Motor neuron (in vitro differentiated cells): ENCODE data around the gene RABEP2. TPM values are rescaled to one million over a fixed set of nuclear protein-coding genes. Genes with fewer than 3 reads are reported as not detected.
A peak's percentile ranks its signal among the peaks of the same experiment; 100 is the strongest.
"Not testable (repeated sequence)": the region's sequence is repeated elsewhere in the genome, so short reads cannot be mapped to it uniquely, and the experiment has no call there.

Experiments used
- ATAC-seq, 8 experiments: fragments of 200-7000 bp; cut with Tn5 transposase; replicated peaks in 6 of 8; 2 replicates each; pipeline ENCODE4 v1.8.0; 2021; ENCODE audit warnings: mild to moderate bottlenecking in 8 of 8, moderate library complexity in 8 of 8
- H3K27ac ChIP-seq, 2 donors: fragments of 250-450 bp; sonication (Bioruptor Pico); 2 replicates each; pipeline ENCODE4 v1.9.0; 2021; ENCODE audit warnings: antibody characterized with exemption in 2 of 2, mild to moderate bottlenecking in 2 of 2, moderate library complexity in 1 of 2
- H3K4me1 ChIP-seq, 2 donors: fragments of 250-450 bp; sonication (Bioruptor Pico); replicated peaks in 1 of 2; 2 replicates each; pipeline ENCODE4 v1.6.1; 2021; ENCODE audit warnings: antibody characterized with exemption in 2 of 2, mild to moderate bottlenecking in 2 of 2, moderate library complexity in 1 of 2
- H3K4me3 ChIP-seq, 5 donors: fragments of 250-450 bp; sonication (Bioruptor Pico); 2 replicates each; pipeline ENCODE4 v1.9.0; 2021; ENCODE audit warnings: antibody characterized with exemption in 5 of 5, mild to moderate bottlenecking in 5 of 5, moderate library complexity in 4 of 5
- WGBS, 10 experiments: fragments of 450-650 bp; shearing (Covaris generic); methylation state at CpG; one replicate each; pipeline ENCODE4 v1.0.0; 2022; 5-methylcytosine and 5-hydroxymethylcytosine counted together
- in situ Hi-C, 9 experiments: fragments of 400-800 bp; cut with MboI; loops; one replicate each; pipeline ENCODE4 v1.15.0; 2021; ENCODE audit warnings: low sequenced_read_pairs in 9 of 9, low pct_unique_long_range_greater_than_20kb in 2 of 9; ENCODE audit not compliant: unreplicated experiment in 9 of 9
- total RNA-seq, 8 experiments: library from RNA; unstranded; fragments of 300-600 nt; gene quantifications; 2 replicates each; pipeline versions ENCODE4 v1.2.3 to v1.2.4, GENCODE V29; 2022

RABEP2 gene, protein sequence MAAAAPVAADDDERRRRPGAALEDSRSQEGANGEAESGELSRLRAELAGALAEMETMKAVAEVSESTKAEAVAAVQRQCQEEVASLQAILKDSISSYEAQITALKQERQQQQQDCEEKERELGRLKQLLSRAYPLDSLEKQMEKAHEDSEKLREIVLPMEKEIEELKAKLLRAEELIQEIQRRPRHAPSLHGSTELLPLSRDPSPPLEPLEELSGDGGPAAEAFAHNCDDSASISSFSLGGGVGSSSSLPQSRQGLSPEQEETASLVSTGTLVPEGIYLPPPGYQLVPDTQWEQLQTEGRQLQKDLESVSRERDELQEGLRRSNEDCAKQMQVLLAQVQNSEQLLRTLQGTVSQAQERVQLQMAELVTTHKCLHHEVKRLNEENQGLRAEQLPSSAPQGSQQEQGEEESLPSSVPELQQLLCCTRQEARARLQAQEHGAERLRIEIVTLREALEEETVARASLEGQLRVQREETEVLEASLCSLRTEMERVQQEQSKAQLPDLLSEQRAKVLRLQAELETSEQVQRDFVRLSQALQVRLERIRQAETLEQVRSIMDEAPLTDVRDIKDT
- total RNA-seq, result 10 to 100 TPM in 5 of 8 experiments, 1 to 10 TPM in 3; 8.2 to 22.9 (median 11.1) TPM

DNA sequence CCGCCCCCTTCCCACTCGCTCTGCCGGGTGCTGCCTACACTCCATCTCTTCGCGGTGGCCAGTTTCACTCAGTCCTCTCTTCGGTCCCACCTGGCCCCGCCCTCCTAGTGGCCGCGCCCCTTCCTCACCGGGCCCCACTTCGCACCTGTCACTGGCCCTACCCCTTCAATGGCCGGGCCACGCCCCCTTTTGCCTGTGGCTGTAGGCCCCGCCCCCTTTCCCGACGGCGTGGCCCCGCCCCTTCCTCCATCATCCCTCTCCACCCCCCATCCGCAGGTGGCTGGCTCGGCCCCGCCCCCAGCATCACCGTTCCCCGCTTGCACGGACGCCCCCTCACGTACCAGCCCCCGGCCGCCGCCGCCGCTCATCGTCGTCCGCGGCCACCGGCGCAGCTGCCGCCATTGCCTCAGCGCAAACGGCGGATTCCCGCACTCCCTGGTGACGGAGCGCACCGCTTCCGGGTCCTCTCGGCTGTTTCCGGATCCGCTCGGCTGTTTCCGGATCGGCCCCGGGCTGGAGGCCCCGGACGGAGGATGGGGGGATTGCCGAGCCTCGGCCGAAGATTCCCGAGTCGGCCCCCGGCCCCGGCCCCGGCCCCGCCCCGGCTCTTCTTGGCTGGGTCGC lies at the start of gene RABEP2:
Gene RABEP2 (minus strand): TSS at position 477 of the 624 bp plus-strand sequence. CDS start 75 bp downstream, at position 402.
- peak; percentile 83 to 96 (median 90) for ATAC-seq
- 0% methylated on average over 1 of the region's 66 CpGs; no CpG with 5 or more reads in 9 of the 10 experiments for WGBS, 10 experiments
- in situ Hi-C loops, result loop anchor here in 1 of 9 experiments (10.0 kb wide), 1 partner anchor 60 kb away; the partner anchor contains the start of gene SH2B1
- peaks cover 5 to 7% of the 10 kb centered on the region in 2 donors for H3K4me1 ChIP-seq
- H3K27ac ChIP-seq, result peak within 1 kb of the TSS; percentile 89 to 92
- peak within 1 kb of the TSS; percentile 65 to 98 (median 79) for H3K4me3 ChIP-seq

DNA sequence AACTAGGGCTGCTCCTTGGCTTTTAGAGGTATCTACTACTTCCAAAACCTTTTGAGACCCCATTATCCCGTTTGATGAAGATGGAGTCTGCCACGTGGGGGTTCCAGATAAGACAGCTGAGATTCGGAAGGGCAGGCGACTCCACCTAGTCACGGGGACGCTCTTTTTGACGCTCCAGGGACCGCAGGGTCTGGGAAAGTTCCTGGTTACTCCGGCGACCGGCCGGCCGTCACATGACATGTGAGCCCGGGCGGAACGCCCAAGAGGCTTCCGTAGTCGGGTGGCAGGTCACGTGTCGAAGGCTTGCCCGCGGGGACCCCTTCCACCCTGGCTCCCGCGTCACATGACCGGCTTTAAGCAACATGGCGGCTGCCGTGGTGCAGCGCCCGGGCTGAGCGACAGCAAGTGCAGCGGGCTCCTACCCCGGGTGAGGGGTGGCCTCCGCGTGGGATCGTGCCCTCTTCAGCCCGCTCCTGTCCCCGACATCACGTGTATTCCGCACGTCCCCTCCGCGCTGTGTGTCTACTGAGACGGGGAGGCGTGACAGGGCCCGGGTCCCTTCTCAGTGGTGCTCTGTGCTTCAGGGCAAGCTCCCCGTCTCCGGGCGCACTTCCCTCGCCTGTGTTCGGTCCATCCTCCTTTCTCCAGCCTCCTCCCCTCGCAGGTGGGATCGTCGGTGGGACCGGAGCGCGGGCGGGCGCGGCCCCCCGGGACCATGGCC lies 49.6 kb upstream of the RABEP2 start, which contains the start of gene SPNS1:
Gene SPNS1 (plus strand): TSS at position 342 of the 721 bp plus-strand sequence. CDS start 374 bp downstream, at position 716.
- in situ Hi-C loops, result loop anchor here in 1 of 9 experiments (25.0 kb wide), 1 partner anchor 687 kb away; the partner anchor contains the start of gene SBK1
- Histone ChIP-seq H3K27ac (peak within 1 kb of the TSS; percentile 69 to 86), H3K4me3 (peak within 1 kb of the TSS; percentile 64 to 84 (median 80)), H3K4me1 (peaks cover 6 to 8% of the 10 kb centered on the region in 2 donors)
- whole genome bisulfite sequencing, 10 experiments, result 0 to 5% (median 2%) methylated on average over 4 to 21 of the region's 60 CpGs; no CpG with 5 or more reads in 4 of the 10 experiments
- ATAC-seq, result peak; percentile 81 to 95 (median 92)

DNA sequence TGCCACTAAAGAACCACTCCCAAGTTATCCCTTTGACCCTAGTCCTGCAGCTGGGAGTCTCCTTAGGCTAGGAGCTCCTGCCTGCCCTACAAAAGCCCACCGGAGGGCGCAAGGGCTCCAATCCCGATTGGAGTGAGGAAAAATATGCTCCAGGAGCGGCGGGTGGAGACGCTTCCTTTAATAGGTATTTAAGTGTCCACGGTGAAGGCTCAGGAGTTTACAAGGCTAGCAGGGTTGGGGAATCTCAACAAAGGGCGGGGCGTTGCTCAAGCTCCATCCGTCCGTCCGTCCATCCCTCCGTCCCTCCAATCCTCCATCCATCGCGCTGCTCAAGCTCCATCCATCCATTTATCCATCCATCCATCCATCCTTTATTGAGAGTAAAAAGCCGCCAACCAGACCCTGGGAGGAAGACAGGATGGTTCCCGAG lies 49.0 kb upstream of the RABEP2 start:
- 0 to 17% (median 0%) methylated on average over 1 to 14 of the region's 17 CpGs; no CpG with 5 or more reads in 2 of the 10 experiments for WGBS, 10 experiments
- peaks cover 6 to 8% of the 10 kb centered on the region in 2 donors for H3K4me1 ChIP-seq
- peak overlapping the region; percentile 64 to 84 (median 80) for H3K4me3 ChIP-seq
- peak; percentile 38 to 68 (median 60) for ATAC-seq
- in situ Hi-C loops, result loop anchor here in 1 of 9 experiments (25.0 kb wide), 1 partner anchor 687 kb away; the partner anchor contains the start of gene SBK1
- H3K27ac ChIP-seq, result peak overlapping the region; percentile 69 to 86

DNA sequence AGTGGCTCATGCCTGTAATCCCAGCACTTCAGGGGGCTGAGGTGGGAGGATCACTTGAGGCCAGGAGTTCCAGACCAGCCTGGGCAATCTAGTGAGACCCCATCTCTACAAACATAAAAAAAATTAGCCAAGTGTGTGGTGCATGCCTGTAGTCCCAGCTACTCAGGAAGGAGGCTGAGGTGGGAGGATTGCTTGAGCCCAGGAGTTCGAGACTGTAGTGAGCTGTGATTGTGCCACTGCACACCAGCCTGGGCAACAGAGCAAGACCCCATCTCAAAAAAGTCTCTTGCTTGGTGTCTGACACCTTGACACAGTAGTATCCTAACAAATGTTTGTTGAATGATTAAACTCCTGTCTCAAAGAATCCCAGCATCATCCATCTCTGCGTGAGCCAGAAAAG lies 44.7 kb upstream of the RABEP2 start:
- H3K4me1 ChIP-seq, H3K4me3 ChIP-seq, ATAC-seq, H3K27ac ChIP-seq: not testable (repeated sequence)
- 50 to 100% (median 77%) methylated on average over 1 of the region's 2 CpGs; no CpG with 5 or more reads in 6 of the 10 experiments for WGBS, 10 experiments
- in situ Hi-C loops, result loop anchor here in 1 of 9 experiments (25.0 kb wide), 1 partner anchor 682 kb away; the partner anchor contains the start of gene SBK1

DNA sequence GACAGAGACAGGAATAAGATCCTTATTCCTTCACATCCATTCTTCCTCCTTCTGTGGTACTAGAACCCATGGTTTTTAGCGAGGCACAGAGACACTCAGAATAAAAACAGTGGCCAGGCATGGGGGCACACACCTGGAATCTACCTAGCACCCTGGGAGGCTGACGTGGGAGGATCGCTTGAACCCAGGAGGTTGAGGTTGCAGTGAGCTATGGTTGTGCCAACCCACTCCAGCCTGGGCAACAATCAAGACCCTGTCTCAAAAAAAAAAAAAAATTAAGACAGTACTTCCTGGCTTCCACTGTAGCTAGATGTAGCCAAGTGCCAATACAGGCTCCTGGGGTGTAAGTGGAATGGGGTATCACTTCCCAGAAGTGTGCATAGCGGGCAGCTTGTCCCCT lies 42.1 kb upstream of the RABEP2 start:
- no peak for ATAC-seq
- 60 to 100% (median 96%) methylated on average over 1 to 4 of the region's 4 CpGs; no CpG with 5 or more reads in 6 of the 10 experiments for WGBS, 10 experiments
- Histone ChIP-seq H3K4me1 (no peaks in the 10 kb centered on the region), H3K27ac (no peak overlapping the region), H3K4me3 (no peak overlapping the region)
- in situ Hi-C loops, result loop anchor here in 1 of 9 experiments (25.0 kb wide), 1 partner anchor 680 kb away; the partner anchor contains the start of gene SBK1

DNA sequence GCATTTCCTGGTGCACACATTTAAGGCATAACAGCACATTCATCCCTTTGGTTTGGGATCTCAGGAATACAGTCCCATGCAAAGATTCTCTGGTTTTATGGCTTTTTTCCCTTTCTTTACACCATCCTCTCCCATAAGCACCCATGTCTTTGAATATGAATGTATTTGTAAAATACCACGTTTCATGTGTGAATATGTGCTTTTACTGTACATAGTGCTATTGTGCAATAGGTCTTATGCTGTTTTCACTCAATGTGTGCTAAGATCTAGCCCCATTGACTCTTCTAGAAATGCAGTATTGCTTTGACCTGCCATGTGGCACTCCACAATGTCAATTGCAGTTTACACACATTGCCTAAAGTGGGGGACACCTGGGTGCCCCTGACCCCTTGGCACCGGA lies 39.5 kb upstream of the RABEP2 start:
- H3K4me1 ChIP-seq, result no peaks in the 10 kb centered on the region
- in situ Hi-C loops, result loop anchor here in 1 of 9 experiments (25.0 kb wide), 1 partner anchor 677 kb away; the partner anchor contains the start of gene SBK1
- peak in 3 of 8 experiments; percentile 47 to 52 (median 49) for ATAC-seq
- WGBS, 10 experiments, result 0 to 100% (median 76%) methylated on average over 1 to 2 of the region's 2 CpGs; no CpG with 5 or more reads in 3 of the 10 experiments
- H3K27ac ChIP-seq, result no peak overlapping the region
- no peak overlapping the region for H3K4me3 ChIP-seq

DNA sequence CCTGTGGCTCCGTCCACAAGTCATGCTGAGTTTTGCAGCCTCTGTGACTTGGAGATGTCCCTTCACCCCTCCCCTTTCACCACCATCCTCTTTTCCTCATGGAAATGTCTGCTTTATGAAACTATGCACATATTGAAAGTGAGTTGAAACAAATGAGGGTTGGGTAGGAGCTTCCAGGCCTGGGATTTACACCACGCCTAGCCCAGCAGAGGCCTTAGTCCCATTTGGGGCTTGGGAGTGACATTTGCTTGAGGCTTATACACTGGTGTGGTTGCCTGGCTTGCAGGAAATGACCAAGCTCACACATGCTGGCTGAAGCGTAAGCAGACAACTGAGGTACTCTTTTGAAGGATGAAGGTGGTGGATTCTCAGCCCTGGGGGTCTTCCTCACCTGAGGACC lies 39.0 kb upstream of the RABEP2 start:
- no peak overlapping the region for H3K4me3 ChIP-seq
- in situ Hi-C loops, result loop anchor here in 1 of 9 experiments (25.0 kb wide), 1 partner anchor 677 kb away; the partner anchor contains the start of gene SBK1
- H3K4me1 ChIP-seq, result no peaks in the 10 kb centered on the region
- no peak overlapping the region for H3K27ac ChIP-seq
- 0 to 100% (median 42%) methylated on average over 1 to 3 of the region's 3 CpGs; no CpG with 5 or more reads in 4 of the 10 experiments for WGBS, 10 experiments
- peak in 3 of 8 experiments; percentile 98 to 99 (median 98) for ATAC-seq

DNA sequence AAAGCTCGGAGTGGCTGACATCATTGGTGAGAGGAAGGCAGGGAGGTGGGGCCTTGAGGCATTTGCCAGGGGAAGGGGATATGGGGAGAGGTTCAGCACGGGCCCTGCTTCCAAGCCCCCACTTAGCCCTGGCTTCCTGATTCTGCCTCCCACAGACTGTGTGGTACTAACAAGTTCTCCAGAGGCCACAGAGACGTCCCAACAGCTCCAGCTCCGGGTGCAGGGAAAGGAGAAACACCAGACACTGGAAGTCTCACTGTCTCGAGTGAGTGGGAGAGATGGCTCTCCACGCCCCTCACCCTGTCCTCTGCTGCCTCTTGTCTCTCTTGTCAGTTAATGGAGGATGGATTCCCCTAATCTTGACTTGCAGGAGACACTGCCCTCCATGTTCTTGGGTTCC lies 33.8 kb upstream of the RABEP2 start:
- in situ Hi-C loops, result loop anchor here in 1 of 9 experiments (25.0 kb wide), 1 partner anchor 672 kb away; the partner anchor contains the start of gene SBK1
- 80 to 100% (median 100%) methylated on average over 1 to 4 of the region's 6 CpGs; no CpG with 5 or more reads in 4 of the 10 experiments for WGBS, 10 experiments

DNA sequence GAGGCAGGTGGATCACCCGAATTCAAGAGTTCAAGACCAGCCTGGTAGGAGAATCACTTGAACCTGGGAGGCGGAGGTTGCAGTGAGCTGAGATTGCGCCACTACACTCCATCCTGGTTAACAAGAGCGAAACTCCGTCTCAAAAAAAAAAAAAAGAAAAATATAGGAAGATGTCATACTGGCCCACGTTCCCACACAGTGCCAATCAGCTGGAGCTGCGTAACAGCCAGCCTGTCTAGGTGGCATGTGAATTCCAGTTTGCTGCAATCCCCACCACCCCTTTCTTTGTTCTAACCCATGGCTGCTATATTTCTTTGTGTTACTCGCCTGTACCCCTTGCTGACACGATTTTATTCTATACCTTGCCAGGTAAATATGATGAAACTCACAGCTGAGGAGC lies 33.2 kb upstream of the RABEP2 start:
- in situ Hi-C loops, result loop anchor here in 1 of 9 experiments (25.0 kb wide), 1 partner anchor 671 kb away; the partner anchor contains the start of gene SBK1
- Histone ChIP-seq H3K4me1 (no peaks in the 10 kb centered on the region), H3K4me3 (no peak overlapping the region), H3K27ac (no peak overlapping the region)
- WGBS, 10 experiments, result 67 to 100% (median 96%) methylated on average over 1 to 8 of the region's 9 CpGs; no CpG with 5 or more reads in 1 of the 10 experiments
- ATAC-seq, result no peak

More for the DNA sequence above, 33.8 kb upstream of the RABEP2 start:
- Histone ChIP-seq H3K27ac (no peak overlapping the region), H3K4me3 (no peak overlapping the region), H3K4me1 (no peaks in the 10 kb centered on the region)
- ATAC-seq, result no peak

DNA sequence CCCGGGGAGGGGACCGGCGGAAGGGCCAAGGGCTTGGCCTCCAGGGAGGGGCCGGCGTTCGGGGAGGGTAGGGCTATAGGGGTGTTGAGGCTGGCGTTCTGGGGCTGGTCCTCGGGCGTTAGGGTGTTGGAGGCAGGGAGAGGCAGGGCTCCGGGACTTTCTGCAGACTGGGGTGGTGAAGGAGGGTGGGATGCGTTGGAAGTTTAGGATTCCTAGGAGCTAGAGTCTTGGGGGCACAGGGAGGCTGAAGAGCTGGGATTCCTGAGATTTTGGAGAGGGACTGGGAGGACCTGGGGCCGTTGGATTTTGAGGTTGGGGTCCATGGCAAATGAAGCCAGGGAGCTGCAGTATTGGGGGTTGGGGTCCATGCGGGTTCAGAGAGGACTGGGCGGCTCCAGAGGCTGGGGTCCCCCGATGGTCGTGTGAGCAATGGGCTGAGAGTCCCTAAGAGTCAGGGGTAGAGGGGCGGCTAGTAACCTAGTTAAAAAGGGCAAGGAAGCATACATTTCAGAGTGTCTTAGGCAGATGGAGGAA lies 26.4 kb upstream of the RABEP2 start:
- in situ Hi-C loops, result loop anchor here in 1 of 9 experiments (25.0 kb wide), 1 partner anchor 664 kb away; the partner anchor contains the start of gene SBK1
- H3K27ac ChIP-seq, result peak overlapping the region; percentile 56 to 61
- H3K4me3 ChIP-seq, result peak overlapping the region; percentile 73 to 93 (median 84)
- 0 to 20% (median 0%) methylated on average over 1 to 5 of the region's 17 CpGs; no CpG with 5 or more reads in 5 of the 10 experiments for WGBS, 10 experiments
- peaks cover 7 to 8% of the 10 kb centered on the region in 2 donors for H3K4me1 ChIP-seq
- peak in 2 of 8 experiments; percentile 6 to 50 for ATAC-seq
